Measurements from ENCODE around the gene ZNRD2.
A peak's percentile ranks its signal among the peaks of the same experiment; 100 is the strongest.

Gene ZNRD2

GRCh38 chr11:65538915-65539743, 31.1 kb upstream of the ZNRD2 start:
- no peak for DNase-seq

- no peak for DNase-seq
These were observed 30.5 kb upstream of the ZNRD2 start for GRCh38 chr11:65539744-65540289.

- peak; percentile 37 for DNase-seq
These were observed 29.8 kb upstream of the ZNRD2 start for GRCh38 chr11:65540290-65541092.

GRCh38 chr11:65541093-65541982, 28.9 kb upstream of the ZNRD2 start:
- DNase-seq, result no peak

- DNase-seq, result no peak
These were observed 27.4 kb upstream of the ZNRD2 start for GRCh38 chr11:65542738-65543390.

GRCh38 chr11:65545853-65546216, 24.4 kb upstream of the ZNRD2 start:
- DNase-seq, result no peak

- DNase-seq, result peak; percentile 48
These were observed 23.9 kb upstream of the ZNRD2 start for GRCh38 chr11:65546217-65546958.

GRCh38 chr11:65547446-65548125, 22.7 kb upstream of the ZNRD2 start:
- DNase-seq, result no peak

GRCh38 chr11:65548395-65548794, 21.9 kb upstream of the ZNRD2 start:
- DNase-seq, result no peak

- DNase-seq, result no peak
These were observed 21.2 kb upstream of the ZNRD2 start for GRCh38 chr11:65549096-65549495.

- peak; percentile 91 for DNase-seq
These were observed 18.5 kb upstream of the ZNRD2 start for GRCh38 chr11:65551572-65552387.

GRCh38 chr11:65552388-65552951, 17.8 kb upstream of the ZNRD2 start:
- DNase-seq, result no peak

- no peak for DNase-seq
These were observed 16.8 kb upstream of the ZNRD2 start for GRCh38 chr11:65553301-65554001.

- DNase-seq, result no peak
These were observed 16.0 kb upstream of the ZNRD2 start for GRCh38 chr11:65554057-65554818.

GRCh38 chr11:65554842-65555430, 15.3 kb upstream of the ZNRD2 start:
- no peak for DNase-seq

GRCh38 chr11:65555693-65556231, 14.5 kb upstream of the ZNRD2 start:
- no peak for DNase-seq

- no peak for DNase-seq
These were observed 13.6 kb upstream of the ZNRD2 start for GRCh38 chr11:65556470-65557279.

Measured in NCI-H146 (cell line).